Breast epithelium (tissue), 3 donors: ENCODE data around the gene SPATA17.

Experiments
- POLR2A ChIP-seq: fragments of 450-650 bp; IDR thresholded peaks from one replicate; pipeline ENCODE4 v1.6.1; 2016; ENCODE audit warnings: antibody characterized with exemption, mild to moderate bottlenecking, moderate library complexity
- POLR2AphosphoS5 ChIP-seq, 3 donors: sonication (generic); formaldehyde crosslinking; IDR thresholded peaks; one replicate each; pipeline ENCODE4 v1.6.1; 2017; ENCODE audit warnings: antibody characterized with exemption in 3 of 3
- TF ChIP-seq, protein P1 (sequence below), 3 donors: fragments of 450-650 bp; IDR thresholded peaks; one replicate each; pipeline ENCODE4 v1.5.1; 2016 to 2017; ENCODE audit warnings: antibody characterized with exemption in 3 of 3, mild to moderate bottlenecking in 3 of 3, moderate library complexity in 3 of 3

DNA sequence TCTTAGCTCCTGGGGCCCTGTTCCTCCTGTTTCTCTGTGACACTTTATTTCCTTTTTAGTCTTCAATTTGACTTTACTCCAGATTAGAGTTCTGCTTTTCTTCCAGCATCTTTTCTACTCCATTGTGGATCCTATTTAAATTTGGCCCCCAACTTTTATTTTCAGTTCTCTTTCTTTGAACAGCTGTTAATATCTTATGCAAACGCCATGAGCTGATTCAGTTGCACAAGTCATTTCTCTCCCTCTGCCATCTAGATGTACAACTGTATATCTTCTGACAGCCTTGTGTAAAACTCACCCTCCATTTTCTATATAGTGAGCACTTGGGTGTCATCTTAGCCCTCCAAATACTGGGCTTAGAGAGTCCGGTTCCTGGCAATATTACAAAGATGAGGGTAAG, 42.2 kb downstream of the SPATA17 start:
- TF ChIP-seq POLR2A (no peak), POLR2AphosphoS5 (IDR thresholded peaks at IDR 0.05) (no peak)
- TF ChIP-seq, protein P1, sequence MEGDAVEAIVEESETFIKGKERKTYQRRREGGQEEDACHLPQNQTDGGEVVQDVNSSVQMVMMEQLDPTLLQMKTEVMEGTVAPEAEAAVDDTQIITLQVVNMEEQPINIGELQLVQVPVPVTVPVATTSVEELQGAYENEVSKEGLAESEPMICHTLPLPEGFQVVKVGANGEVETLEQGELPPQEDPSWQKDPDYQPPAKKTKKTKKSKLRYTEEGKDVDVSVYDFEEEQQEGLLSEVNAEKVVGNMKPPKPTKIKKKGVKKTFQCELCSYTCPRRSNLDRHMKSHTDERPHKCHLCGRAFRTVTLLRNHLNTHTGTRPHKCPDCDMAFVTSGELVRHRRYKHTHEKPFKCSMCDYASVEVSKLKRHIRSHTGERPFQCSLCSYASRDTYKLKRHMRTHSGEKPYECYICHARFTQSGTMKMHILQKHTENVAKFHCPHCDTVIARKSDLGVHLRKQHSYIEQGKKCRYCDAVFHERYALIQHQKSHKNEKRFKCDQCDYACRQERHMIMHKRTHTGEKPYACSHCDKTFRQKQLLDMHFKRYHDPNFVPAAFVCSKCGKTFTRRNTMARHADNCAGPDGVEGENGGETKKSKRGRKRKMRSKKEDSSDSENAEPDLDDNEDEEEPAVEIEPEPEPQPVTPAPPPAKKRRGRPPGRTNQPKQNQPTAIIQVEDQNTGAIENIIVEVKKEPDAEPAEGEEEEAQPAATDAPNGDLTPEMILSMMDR (IDR thresholded peaks at IDR 0.05) = no peak
